GM12878 (cell line): ENCODE results near the gene LCE2D. TPM values are rescaled to one million over a fixed set of nuclear protein-coding genes. Genes with fewer than 3 reads are reported as not detected.

Experiments
- ATAC-seq: fragments of 200-7000 bp; cut with Tn5 transposase; 3 replicates; pipeline ENCODE4 v1.9.1; 2020; ENCODE audit warnings: mild to moderate bottlenecking, moderate library complexity
- BruUV-seq: library from RNA; stranded (reverse); fragments of 400-500 nt; replicated peaks from 2 replicates; lab custom pipeline; 2021; lab: Mats Ljungman, UMichigan
- CTCF ChIA-PET: fragments of 300-600 bp; sonication (Branson Sonifier 250); formaldehyde crosslinking; extraction: SDS; loops from one replicate; lab custom pipeline; 2021; ENCODE audit warnings: inconsistent platforms; lab: Yijun Ruan, JAX
- POLR2A ChIA-PET: fragments of 350-600 bp; formaldehyde crosslinking; extraction: SDS; loops from one replicate; lab custom pipeline; 2021; ENCODE audit warnings: inconsistent platforms; lab: Charles Lee
- RAD21 ChIA-PET: fragments of 300-600 bp; sonication (Branson Sonifier 250); formaldehyde crosslinking; loops from one replicate; lab custom pipeline; 2023; ENCODE audit warnings: antibody characterized with exemption; ENCODE audit not compliant: unreplicated experiment; lab: Charles Lee
- SMC1A ChIA-PET: fragments of 300-600 bp; sonication (Branson Sonifier 250); formaldehyde crosslinking; loops from one replicate; lab custom pipeline; 2023; ENCODE audit not compliant: unreplicated experiment, uncharacterized antibody; lab: Charles Lee
- DNase-seq: peaks from one replicate; pipeline ENCODE4 v3.0.0-alpha.2; 2011; ENCODE audit warnings: low read depth, low spot score
- FAIRE-seq: peaks from 3 replicates; lab custom pipeline; 2011; peaks lifted over from hg19 to GRCh38; lab: Jason Lieb, UNC
- H2AFZ ChIP-seq: 2 replicates; pipeline ENCODE4 v1.6.0; 2011; ENCODE audit warnings: low read depth, low read length, control low read depth; ENCODE audit not compliant: control insufficient read depth
- H3K27ac ChIP-seq: 2 replicates; pipeline ENCODE4 v1.5.1; 2011; ENCODE audit warnings: control low read depth; ENCODE audit not compliant: control insufficient read depth, insufficient read depth
- H3K27me3 ChIP-seq, 2 experiments: replicated peaks in 1 of 2; 2 replicates each; pipeline versions ENCODE4 v1.6.0 to v1.6.1; 2011; ENCODE audit warnings: low read length in 1 of 2; ENCODE audit not compliant: control insufficient read depth in 2 of 2, insufficient read depth in 2 of 2
- H3K36me3 ChIP-seq, 2 experiments: 2 replicates each; pipeline ENCODE4 v1.5.1; 2011; ENCODE audit warnings: low read length in 1 of 2; ENCODE audit not compliant: control insufficient read depth in 2 of 2, insufficient read depth in 2 of 2
- H3K4me1 ChIP-seq: 2 replicates; pipeline ENCODE4 v1.6.1; 2011; ENCODE audit warnings: mild to moderate bottlenecking, low read length, moderate library complexity, mixed read lengths; ENCODE audit not compliant: control insufficient read depth, insufficient read depth
- H3K4me2 ChIP-seq: 2 replicates; pipeline ENCODE4 v1.6.0; 2011; ENCODE audit warnings: control low read depth; ENCODE audit not compliant: control insufficient read depth, insufficient read depth
- H3K4me3 ChIP-seq: fragments of 200-600 bp; sonication (generic); 2 replicates; pipeline ENCODE4 v1.5.1; 2016
- H3K79me2 ChIP-seq: 2 replicates; pipeline ENCODE4 v1.6.0; 2011; ENCODE audit warnings: low read length; ENCODE audit not compliant: control insufficient read depth, insufficient read depth
- H3K9ac ChIP-seq: 2 replicates; pipeline ENCODE4 v1.8.0; 2011; ENCODE audit warnings: low read length, control low read depth, mixed read lengths; ENCODE audit not compliant: control insufficient read depth, insufficient read depth
- H3K9me3 ChIP-seq: replicated peaks from 3 replicates; pipeline ENCODE4 v1.5.1; 2011; ENCODE audit warnings: mild to moderate bottlenecking, low read length; ENCODE audit not compliant: control insufficient read depth, insufficient read depth
- H4K20me1 ChIP-seq: 2 replicates; pipeline ENCODE4 v1.6.0; 2011; ENCODE audit not compliant: control insufficient read depth, insufficient read depth
- CHD2 ChIP-seq: IDR thresholded peaks from 2 replicates; pipeline ENCODE4 v1.6.1; 2011; ENCODE audit warnings: low read depth, low read length, improper control_type of control experiment, borderline replicate concordance
- GABPA ChIP-seq: IDR thresholded peaks from 2 replicates; pipeline ENCODE4 v1.6.1; 2014; ENCODE audit warnings: antibody characterized with exemption, low read depth, mild to moderate bottlenecking, inconsistent platforms
- HSF1 ChIP-seq: fragments of 150-350 bp; IDR thresholded peaks from 2 replicates; pipeline ENCODE4 v1.6.1; 2014; ENCODE audit warnings: mild to moderate bottlenecking, low read depth, low read length
- PBX3 ChIP-seq: IDR thresholded peaks from 2 replicates; pipeline ENCODE4 v1.6.1; 2011; ENCODE audit warnings: mild to moderate bottlenecking, low read depth, low read length, moderate library complexity; ENCODE audit not compliant: insufficient replicate concordance
- POLR2AphosphoS5 ChIP-seq: IDR thresholded peaks from 2 replicates; pipeline ENCODE4 v1.6.1; 2011; ENCODE audit warnings: mild to moderate bottlenecking, low read length, inconsistent platforms
- RB1 ChIP-seq: fragments of 450-650 bp; formaldehyde crosslinking; IDR thresholded peaks from 2 replicates; pipeline ENCODE4 v1.6.1; 2017; ENCODE audit warnings: mild to moderate bottlenecking, borderline replicate concordance
- SKIL ChIP-seq: fragments of 450-650 bp; IDR thresholded peaks from 2 replicates; pipeline ENCODE4 v1.6.1; 2017; ENCODE audit warnings: mild to moderate bottlenecking, low read depth, inconsistent platforms; ENCODE audit not compliant: poor library complexity, severe bottlenecking
- SPI1 ChIP-seq: IDR thresholded peaks from 2 replicates; pipeline ENCODE4 v1.6.1; 2011; ENCODE audit warnings: low read depth, mild to moderate bottlenecking, low read length, moderate library complexity, borderline replicate concordance; ENCODE audit not compliant: insufficient read depth
- USF1 ChIP-seq: IDR thresholded peaks from 2 replicates; pipeline ENCODE4 v1.6.1; 2011; ENCODE audit warnings: borderline replicate concordance, low read depth, mild to moderate bottlenecking, moderate library complexity, mixed read lengths, low read length; ENCODE audit not compliant: insufficient read depth; ENCODE audit errors: extremely low read length
- ZBTB40 ChIP-seq: fragments of 450-650 bp; IDR thresholded peaks from 2 replicates; pipeline ENCODE4 v1.6.1; 2016; ENCODE audit warnings: mild to moderate bottlenecking, moderate library complexity, borderline replicate concordance
- WGBS: methylation state at CpG from one replicate; pipeline ENCODE4 v1.1.6; 2016; ENCODE audit warnings: low lambda C conversion rate; ENCODE audit not compliant: insufficient replicate concordance, insufficient coverage; ENCODE audit errors: missing lambda C conversion rate; 5-methylcytosine and 5-hydroxymethylcytosine counted together
- in situ Hi-C: fragments of 300-500 bp; cut with MboI; formaldehyde crosslinking; loops from 9 replicates; pipeline ENCODE4 v1.14.3; 2018; ENCODE audit warnings: mixed read lengths
- intact Hi-C: fragments of 100-400 bp; cut with micrococcal nuclease; formaldehyde crosslinking; loops from one replicate; pipeline ENCODE4 v1.14.2; 2022; ENCODE audit not compliant: unreplicated experiment
- polyA plus RNA-seq, 11 experiments: library from polyadenylated mRNA; depleted of rRNA in 4 of 11; unstranded in 6 of 11; stranded (reverse) in 5 of 11; fragments of >200 nt; fragmentation: Nextera tagmentation in 4 of 11; fragmentation: Illumina TruSeq in 1 of 11; extraction: Ambion mirVana in 4 of 11; extraction: Trizol in 1 of 11; gene quantifications; 1 replicate in 1 of 11; 2 replicates in 10 of 11; pipeline versions ENCODE4 v1.2.1 to v1.2.3, GENCODE V29; 2011 to 2016; ENCODE audit warnings: inconsistent platforms in 2 of 11, missing spikeins in 2 of 11, low read depth in 1 of 11
- total RNA-seq, 4 experiments: library from RNA; depleted of rRNA in 3 of 4; stranded (reverse); fragments of >200 nt in 3 of 4; fragmentation: Illumina TruSeq in 1 of 4; extraction: Trizol in 1 of 4; gene quantifications; 2 replicates each; pipeline versions ENCODE4 v1.2.1 to v1.2.3, GENCODE V29; 2013 to 2021

LCE2D gene
- total and polyA plus RNA-seq, 10 of the 15 experiments (the other 5 are each of a cell fraction or from before 2014, with no cell fraction given) = not detected

- H3K4me2 ChIP-seq = no peak within 1 kb of the TSS
- no peaks in the 10 kb centered on the region for H3K36me3 ChIP-seq
- 0% methylated on average over 4 of the region's 4 CpGs for WGBS
- no peak for ATAC-seq
- intact Hi-C loops (no loop called here), in situ Hi-C loops (no loop called here)
- ChIA-PET SMC1A (interaction anchor here (1.1 kb wide), 1 partner anchor 24 kb away, joined by 3 read pairs; no protein-coding TSS in a partner anchor), RAD21 (no interaction called here), CTCF (no interaction called here), POLR2A (no interaction called here)
- no peak for DNase-seq
- H3K9ac ChIP-seq = no peak within 1 kb of the TSS
- H3K4me1 ChIP-seq = no peaks in the 10 kb centered on the region
- H3K9me3 ChIP-seq = no peaks in the 10 kb centered on the region
- no peak within 1 kb of the TSS for H3K4me3 ChIP-seq
- H3K79me2 ChIP-seq = no peaks in the 10 kb centered on the region
- no peak within 1 kb of the TSS for H2AFZ ChIP-seq
- BruUV-seq = no TSS peak
- H4K20me1 ChIP-seq = no peaks in the 10 kb centered on the region
- no peak within 1 kb of the TSS for H3K27ac ChIP-seq
- FAIRE-seq = no peak
- H3K27me3 ChIP-seq = peaks cover 0 to 2% of the 10 kb centered on the region in 2 experiments; a peak in 3 of 4 replicates
- no peak for TF ChIP-seq SPI1
- no peak for TF ChIP-seq RB1
- no peak for TF ChIP-seq USF1
- TF ChIP-seq POLR2AphosphoS5 = no peak
- no peak for TF ChIP-seq HSF1
- TF ChIP-seq SKIL = no peak
- TF ChIP-seq GABPA = no peak
- no peak for TF ChIP-seq CHD2
- TF ChIP-seq ZBTB40 = no peak
- TF ChIP-seq PBX3 = no peak
Measured at GRCh38 chr1:152697701-152698600, 34.8 kb downstream of the LCE2D start, which contains the start of gene LCE2A. Gene LCE2A, plus strand, starts transcription at chr1:152698345. Its CDS starts 557 bp downstream, at chr1:152698902.
